Measurements from ENCODE around the gene CD4. TPM values are rescaled to one million over a fixed set of nuclear protein-coding genes. Genes with fewer than 3 reads are reported as not detected.
A peak's percentile ranks its signal among the peaks of the same experiment; 100 is the strongest.

CD4 gene
- total and polyA plus RNA-seq, 2 of the 4 experiments (the other 2 are of a cell fraction): 5.7 to 15.0 TPM

- TF ChIP-seq MXI1 (IDR thresholded peaks at IDR 0.05; ENCODE audit: borderline replicate concordance, low read depth, low read length): peak; percentile 71; the same call in 1 of the 2 replicates
- peak; percentile 85 for TF ChIP-seq USF2 (IDR thresholded peaks at IDR 0.05; ENCODE audit: low read depth, low read length)
- no peak for TF ChIP-seq BHLHE40 (IDR thresholded peaks at IDR 0.05; ENCODE audit: low read depth, low read length)
- no peak for TF ChIP-seq CHD1 (IDR thresholded peaks at IDR 0.05; ENCODE audit: low read depth, low read length)
- Histone ChIP-seq H2AK5ac (ENCODE audit: low read depth, low read length) (peak overlapping the region; percentile 97), H3K4me3 (ENCODE audit: insufficient read depth, low read depth, low read length) (no peak overlapping the region), H3K9me3 (ENCODE audit: control insufficient read depth, insufficient read depth, low read length) (no peaks in the 10 kb centered on the region), H3K18ac (ENCODE audit: low read depth, low read length) (no peak overlapping the region), H4K91ac (ENCODE audit: insufficient read depth, low read depth, low read length) (peak overlapping the region; percentile 88), H3K56ac (ENCODE audit: extremely low read depth, insufficient read depth, low read length) (no peak overlapping the region), H3K14ac (replicated peaks; ENCODE audit: low read depth, low read length) (peak overlapping the region; percentile 98), H2BK120ac (ENCODE audit: low read depth, low read length) (peak overlapping the region; percentile 85; the same call in 1 of the 2 replicates), H2BK20ac (ENCODE audit: low read depth, low read length) (no peak overlapping the region), H3K23ac (ENCODE audit: low read depth, low read length) (peak overlapping the region; percentile 83; the same call in 1 of the 2 replicates), H3K4me2 (ENCODE audit: low read depth, low read length) (peak overlapping the region; percentile 80), H3K4ac (ENCODE audit: low read depth, low read length) (peak overlapping the region; percentile 97), H3K4me1 (ENCODE audit: control insufficient read depth, insufficient read depth, low read length) (peaks cover 15% of the 10 kb centered on the region), H3K79me1 (ENCODE audit: low read depth in 1 of 2, low read length in 2 of 2) (peaks cover 11 to 66% of the 10 kb centered on the region in 2 experiments), H4K5ac (ENCODE audit: low read depth, low read length) (no peak overlapping the region), H4K8ac (ENCODE audit: low read depth in 2 of 2, low read length in 2 of 2) (peak overlapping the region; percentile 3 to 89), H3K27ac (ENCODE audit: insufficient read depth, low read length) (peak overlapping the region; percentile 63), H2BK5ac (ENCODE audit: low read depth, low read length, poor library complexity, severe bottlenecking) (peak overlapping the region; percentile 71), H3K9ac (ENCODE audit: low read depth, low read length) (peak overlapping the region; percentile 55), H3K9me1 (ENCODE audit: insufficient read depth, low read length) (peaks cover 6% of the 10 kb centered on the region), H3K27me3 (ENCODE audit: control insufficient read depth, insufficient read depth, low read length) (no peaks in the 10 kb centered on the region; the same call in 1 of the 2 replicates), H2AFZ (replicated peaks; ENCODE audit: low read length, poor library complexity) (peak overlapping the region; percentile 89), H3K36me3 (ENCODE audit: control insufficient read depth, insufficient read depth, low read length) (peaks cover 21% of the 10 kb centered on the region), H4K20me1 (ENCODE audit: insufficient read depth, low read length) (peaks cover 9% of the 10 kb centered on the region; the same call in 1 of the 2 replicates), H2BK15ac (ENCODE audit: low read depth, low read length) (no peak overlapping the region), H2AK9ac (replicated peaks; ENCODE audit: low read depth, low read length, poor library complexity) (peak overlapping the region; percentile 93)
- ATAC-seq (ENCODE audit: low read depth) (peak; percentile 56), DNase-seq (peak; percentile 79)
- no TSS peak for BruUV-seq (replicated peaks)
- WGBS, 2 experiments (ENCODE audit: extremely low coverage in 2 of 2, insufficient read length in 1 of 2): no CpG with 5 or more reads among the region's 8 CpGs
- CTCF ChIA-PET: no interaction called here
- POLR2A ChIA-PET (ENCODE audit: unreplicated experiment): interaction anchor here (0.8 kb wide), 1 partner anchor 257 kb away, joined by 3 read pairs; no protein-coding TSS in a partner anchor
- dilution Hi-C loops (cut with HindIII; ENCODE audit: low sequenced_read_pairs, unreplicated experiment) (no loop called here), intact Hi-C loops (cut with micrococcal nuclease) (loop anchor here (5.0 kb wide), 1 partner anchor 140 kb away; the partner anchor contains the start of gene ZNF384), in situ Hi-C loops (cut with MboI; ENCODE audit: low sequenced_read_pairs) (loop anchor here (5.0 to 10.0 kb wide), 2 partner anchors 75 to 213 kb away; partner anchors contain the start of gene MLF2)
These were observed 38.1 kb downstream of the CD4 start for GRCh38 chr12:6827437-6827911.
